K562 (cell line): ENCODE results near the gene CARS2. TPM values are rescaled to one million over a fixed set of nuclear protein-coding genes. Genes with fewer than 3 reads are reported as not detected.
A peak's percentile ranks its signal among the peaks of the same experiment; 100 is the strongest.

Experiments used
- BACH1 ChIP-seq: fragments of 200-800 bp; sonication (Bioruptor generic); IDR thresholded peaks from 2 replicates; pipeline ENCODE4 v1.6.1; 2016; ENCODE audit warnings: missing genetic modification characterization, missing compliant biosample characterization
- BCOR ChIP-seq: fragments of 450-650 bp; IDR thresholded peaks from 2 replicates; pipeline ENCODE4 v1.6.1; 2016
- E2F6 ChIP-seq, 2 experiments: IDR thresholded peaks; 2 replicates each; pipeline ENCODE4 v1.6.1; 2011; ENCODE audit warnings: borderline replicate concordance in 1 of 2, control low read depth in 1 of 2, low read depth in 1 of 2, low read length in 1 of 2, mild to moderate bottlenecking in 1 of 2, mixed read lengths in 1 of 2, moderate library complexity in 1 of 2; ENCODE audit not compliant: insufficient read depth in 1 of 2, insufficient read length in 1 of 2, poor library complexity in 1 of 2, severe bottlenecking in 1 of 2; ENCODE audit errors: extremely low read depth in 1 of 2
- ELK1 ChIP-seq: sonication (generic); formaldehyde crosslinking; IDR thresholded peaks from 2 replicates; pipeline ENCODE4 v1.8.1; 2022; ENCODE audit warnings: missing genetic modification reagents
- FOS ChIP-seq: IDR thresholded peaks from 3 replicates; pipeline ENCODE4 v1.6.1; 2011; ENCODE audit not compliant: insufficient read length; ENCODE audit errors: extremely low read depth
- FOXJ3 ChIP-seq: sonication (generic); formaldehyde crosslinking; IDR thresholded peaks from 2 replicates; pipeline ENCODE4 v1.4.0; 2020; ENCODE audit warnings: mild to moderate bottlenecking, missing genetic modification reagents
- HEY1 ChIP-seq: fragments of 250-450 bp; sonication (Bioruptor Pico); IDR thresholded peaks from 2 replicates; pipeline ENCODE4 v1.5.0; 2020; ENCODE audit warnings: mild to moderate bottlenecking, moderate library complexity, borderline replicate concordance
- NCOA1 ChIP-seq: fragments of 450-650 bp; IDR thresholded peaks from 2 replicates; pipeline ENCODE4 v1.6.1; 2016; ENCODE audit warnings: low read depth
- NKRF ChIP-seq: fragments of 450-650 bp; IDR thresholded peaks from 2 replicates; pipeline ENCODE4 v1.6.1; 2016; ENCODE audit warnings: borderline replicate concordance
- POLR2A ChIP-seq: fragments of 450-650 bp; conservative IDR thresholded peaks from 2 replicates; pipeline ENCODE4 v1.6.1; 2016
- POLR2B ChIP-seq: fragments of 450-650 bp; IDR thresholded peaks from 2 replicates; pipeline ENCODE4 v1.6.1; 2018; ENCODE audit warnings: low read depth; ENCODE audit not compliant: partially characterized antibody
- POLR2G ChIP-seq: fragments of 200-400 bp; formaldehyde crosslinking; IDR thresholded peaks from 2 replicates; pipeline ENCODE4 v1.6.1; 2017; ENCODE audit warnings: low read depth, mild to moderate bottlenecking, antibody characterized with exemption, low read length, moderate library complexity
- PURB ChIP-seq: sonication (generic); formaldehyde crosslinking; IDR thresholded peaks from 2 replicates; pipeline ENCODE4 v1.9.0; 2021; ENCODE audit warnings: low read depth, mild to moderate bottlenecking, missing genetic modification reagents
- RBBP5 ChIP-seq: fragments of 200-600 bp; sonication (generic); IDR thresholded peaks from 2 replicates; pipeline ENCODE4 v1.6.1; 2012; ENCODE audit warnings: borderline replicate concordance, mild to moderate bottlenecking, low read length, control low read depth, inconsistent platforms; ENCODE audit not compliant: insufficient read depth, poor library complexity, severe bottlenecking
- SIX5 ChIP-seq, 2 experiments: IDR thresholded peaks; 2 replicates each; pipeline ENCODE4 v1.6.1; 2011; ENCODE audit warnings: low read length in 2 of 2, borderline replicate concordance in 1 of 2, low read depth in 1 of 2, mild to moderate bottlenecking in 1 of 2, moderate library complexity in 1 of 2; ENCODE audit not compliant: insufficient read depth in 1 of 2
- TOE1 ChIP-seq, 2 experiments: fragments of 450-650 bp in 1 of 2; sonication (generic) in 1 of 2; formaldehyde crosslinking in 1 of 2; IDR thresholded peaks; 2 replicates each; pipeline versions ENCODE4 v1.7.1 to v1.8.0; 2016 to 2022; ENCODE audit warnings: borderline replicate concordance in 2 of 2, mild to moderate bottlenecking in 2 of 2, antibody characterized with exemption in 1 of 2, inconsistent platforms in 1 of 2, low read depth in 1 of 2, missing genetic modification reagents in 1 of 2, moderate library complexity in 1 of 2
- ZNF507 ChIP-seq: conservative IDR thresholded peaks from 2 replicates; pipeline ENCODE4 v1.6.1; 2017; ENCODE audit warnings: missing genetic modification characterization, missing compliant biosample characterization
- ZNF655 ChIP-seq: fragments of 250-450 bp; sonication (Bioruptor Pico); IDR thresholded peaks from 2 replicates; pipeline ENCODE4 v1.5.0; 2021
- ZNF740 ChIP-seq, 3 experiments: fragments of 200-800 bp in 1 of 3; sonication (Bioruptor generic) in 1 of 3; sonication (generic) in 1 of 3; formaldehyde crosslinking in 1 of 3; IDR thresholded peaks; 2 replicates each; pipeline versions ENCODE4 v1.6.1 to v1.8.0; 2016 to 2022; ENCODE audit warnings: mild to moderate bottlenecking in 2 of 3, missing compliant biosample characterization in 2 of 3, missing genetic modification characterization in 2 of 3, missing genetic modification reagents in 1 of 3
- polyA plus RNA-seq, 8 experiments: library from polyadenylated mRNA; depleted of rRNA in 4 of 8; stranded (reverse) in 5 of 8; unstranded in 3 of 8; fragments of >200 nt; fragmentation: Nextera tagmentation in 2 of 8; fragmentation: Illumina TruSeq in 1 of 8; extraction: Ambion mirVana in 2 of 8; extraction: Trizol in 1 of 8; gene quantifications; 2 replicates each; pipeline versions ENCODE4 v1.2.1 to v1.2.3, GENCODE V29; 2011 to 2014; ENCODE audit warnings: inconsistent platforms in 1 of 8, missing spikeins in 1 of 8
- total RNA-seq, 7 experiments: library from RNA; depleted of rRNA in 6 of 7; stranded (reverse); fragments of >200 nt in 6 of 7; fragmentation: Illumina TruSeq in 2 of 7; extraction: Trizol in 2 of 7; gene quantifications; 2 replicates each; pipeline versions ENCODE4 v1.2.1 to v1.2.3, GENCODE V29; 2011 to 2021; ENCODE audit warnings: low replicate concordance in 1 of 7

Gene CARS2
- total and polyA plus RNA-seq, 9 of the 15 experiments (the other 6 are each of a cell fraction or from before 2014, with no cell fraction given), result 1.7 to 37.4 (median 30.5) TPM

- TF ChIP-seq E2F6 (IDR thresholded peaks at IDR 0.05; ENCODE audit: borderline replicate concordance in 1 of 2, extremely low read depth in 1 of 2, insufficient read depth in 1 of 2, insufficient read length in 1 of 2, low read depth in 1 of 2, low read length in 1 of 2, poor library complexity in 1 of 2, severe bottlenecking in 1 of 2) (peak in 1 of 2 experiments; percentile 73), NKRF (peak; percentile 79; the same call in 1 of the 2 replicates), ZNF655 (CRISPR knock-in tag) (no peak), TOE1 (IDR thresholded peaks at IDR 0.05; ENCODE audit: borderline replicate concordance) (no peak), TOE1 (CRISPR knock-in tag; IDR thresholded peaks at IDR 0.05; ENCODE audit: borderline replicate concordance, low read depth) (no peak), POLR2G (peak; percentile 85), BACH1 (tag) (no peak), HEY1 (CRISPR knock-in tag) (no peak), ELK1 (CRISPR knock-in tag) (no peak), FOS (no peak), RBBP5 (peak; percentile 67), POLR2A (peak; percentile 89), ZNF740 (CRISPR knock-in tag; IDR thresholded peaks at IDR 0.05) (peak; percentile 92), ZNF740 (tag; IDR thresholded peaks at IDR 0.05) (peak in 1 of 2 experiments; percentile 93; a peak in 2 of 4 replicates), BCOR (no peak; the same call in 1 of the 2 replicates), FOXJ3 (CRISPR knock-in tag) (no peak), NCOA1 (no peak), POLR2B (peak; percentile 67), ZNF507 (tag) (no peak), PURB (no peak), SIX5 (IDR thresholded peaks at IDR 0.05; ENCODE audit: borderline replicate concordance in 1 of 2, insufficient read depth in 1 of 2, low read depth in 1 of 2, low read length in 2 of 2) (no peak)
These were observed 6.3 kb upstream of the CARS2 start (continued) for GRCh38 chr13:110712081-110712848.
